ENCODE results near the gene STK10. TPM values are rescaled to one million over a fixed set of nuclear protein-coding genes. Genes with fewer than 3 reads are reported as not detected.

The STK10 gene
- total and polyA plus RNA-seq, 2 donors from 2014 or later, result 7.2 to 42.8 TPM

DNA sequence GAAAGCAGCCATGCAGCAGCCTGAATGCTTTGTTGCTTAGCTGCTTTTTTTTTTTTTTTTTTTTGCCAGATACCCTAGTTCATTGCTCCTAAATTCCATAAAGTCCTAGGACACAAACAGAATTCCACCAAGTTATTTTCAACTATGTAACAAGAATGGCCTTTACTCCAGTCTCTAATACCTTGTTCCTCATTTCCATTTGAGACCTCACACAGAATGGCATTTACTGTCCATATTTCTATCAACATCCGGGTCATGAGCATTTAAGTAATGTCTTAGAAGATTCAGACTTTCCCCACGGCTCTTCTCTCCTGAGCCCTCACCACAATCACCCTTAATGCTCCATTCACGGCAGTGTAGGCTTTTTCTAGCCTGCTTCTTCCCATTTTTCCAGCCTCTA lies 149.9 kb downstream of the STK10 start:
- H3K27ac ChIP-seq (ENCODE audit: low read depth in 2 of 2, low read length in 2 of 2), result no peak overlapping the region
- TF ChIP-seq, protein P1, sequence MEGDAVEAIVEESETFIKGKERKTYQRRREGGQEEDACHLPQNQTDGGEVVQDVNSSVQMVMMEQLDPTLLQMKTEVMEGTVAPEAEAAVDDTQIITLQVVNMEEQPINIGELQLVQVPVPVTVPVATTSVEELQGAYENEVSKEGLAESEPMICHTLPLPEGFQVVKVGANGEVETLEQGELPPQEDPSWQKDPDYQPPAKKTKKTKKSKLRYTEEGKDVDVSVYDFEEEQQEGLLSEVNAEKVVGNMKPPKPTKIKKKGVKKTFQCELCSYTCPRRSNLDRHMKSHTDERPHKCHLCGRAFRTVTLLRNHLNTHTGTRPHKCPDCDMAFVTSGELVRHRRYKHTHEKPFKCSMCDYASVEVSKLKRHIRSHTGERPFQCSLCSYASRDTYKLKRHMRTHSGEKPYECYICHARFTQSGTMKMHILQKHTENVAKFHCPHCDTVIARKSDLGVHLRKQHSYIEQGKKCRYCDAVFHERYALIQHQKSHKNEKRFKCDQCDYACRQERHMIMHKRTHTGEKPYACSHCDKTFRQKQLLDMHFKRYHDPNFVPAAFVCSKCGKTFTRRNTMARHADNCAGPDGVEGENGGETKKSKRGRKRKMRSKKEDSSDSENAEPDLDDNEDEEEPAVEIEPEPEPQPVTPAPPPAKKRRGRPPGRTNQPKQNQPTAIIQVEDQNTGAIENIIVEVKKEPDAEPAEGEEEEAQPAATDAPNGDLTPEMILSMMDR (IDR thresholded peaks at IDR 0.05; ENCODE audit: borderline replicate concordance, extremely low read depth, insufficient read depth), result no peak
- no peaks in the 10 kb centered on the region for H3K36me3 ChIP-seq (ENCODE audit: control insufficient read depth in 2 of 3, insufficient read depth in 3 of 3, low read length in 3 of 3)
- H3K27me3 ChIP-seq (ENCODE audit: control insufficient read depth, insufficient read depth, low read length), result no peaks in the 10 kb centered on the region
- H3K9me3 ChIP-seq (ENCODE audit: control insufficient read depth in 2 of 3, insufficient read depth in 1 of 3, low read length in 3 of 3), result no peaks in the 10 kb centered on the region
- FAIRE-seq (no peak), DNase-seq (no peak)
- intact Hi-C loops (cut with DNase I), result loop anchor here (10.0 kb wide), 1 partner anchor 123 kb away; no protein-coding TSS in a partner anchor
- H3K4me1 ChIP-seq (ENCODE audit: control insufficient read depth in 2 of 3, insufficient read depth in 2 of 3, low read depth in 1 of 3, low read length in 3 of 3), result peaks cover 0 to 4% (median 0%) of the 10 kb centered on the region in 3 donors
- H3K9ac ChIP-seq (ENCODE audit: low read length in 3 of 3), result no peak overlapping the region
- H3K4me3 ChIP-seq (ENCODE audit: low read length in 3 of 3), result no peak overlapping the region

DNA sequence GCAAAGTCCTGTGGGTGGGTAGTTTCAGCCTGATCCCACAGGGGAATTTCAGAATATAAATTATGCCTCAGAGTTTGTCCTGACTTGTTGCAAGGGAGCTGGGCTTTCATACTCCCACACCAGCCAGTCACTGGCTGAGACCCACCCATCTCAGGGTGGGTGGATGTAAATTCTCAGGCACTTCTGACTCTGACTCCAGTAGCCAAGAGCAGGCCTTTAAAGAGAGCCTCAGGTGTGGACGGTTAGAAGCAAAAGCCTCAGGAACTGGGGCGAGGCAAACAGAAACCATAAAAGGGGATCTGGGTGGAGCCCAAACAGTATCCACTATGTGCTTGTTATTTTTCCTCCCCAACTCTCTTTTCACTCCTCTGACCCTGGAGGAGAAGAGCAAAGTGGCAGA lies 153.0 kb downstream of the STK10 start:
- H3K9ac ChIP-seq (ENCODE audit: low read length in 3 of 3), result no peak overlapping the region
- H3K27me3 ChIP-seq (ENCODE audit: control insufficient read depth, insufficient read depth, low read length), result no peaks in the 10 kb centered on the region
- no peak for FAIRE-seq
- peaks cover 0 to 2% (median 0%) of the 10 kb centered on the region in 3 donors for H3K4me1 ChIP-seq (ENCODE audit: control insufficient read depth in 2 of 3, insufficient read depth in 2 of 3, low read depth in 1 of 3, low read length in 3 of 3)
- TF ChIP-seq, protein P1 (IDR thresholded peaks at IDR 0.05; ENCODE audit: borderline replicate concordance, extremely low read depth, insufficient read depth), result no peak
- DNase-seq, result no peak
- H3K27ac ChIP-seq (ENCODE audit: low read depth in 2 of 2, low read length in 2 of 2), result no peak overlapping the region
- H3K4me3 ChIP-seq (ENCODE audit: low read length in 3 of 3), result no peak overlapping the region
- no peaks in the 10 kb centered on the region for H3K36me3 ChIP-seq (ENCODE audit: control insufficient read depth in 2 of 3, insufficient read depth in 3 of 3, low read length in 3 of 3)
- intact Hi-C loops (cut with DNase I), result loop anchor here (10.0 kb wide), 1 partner anchor 120 kb away; no protein-coding TSS in a partner anchor
- H3K9me3 ChIP-seq (ENCODE audit: control insufficient read depth in 2 of 3, insufficient read depth in 1 of 3, low read length in 3 of 3), result no peaks in the 10 kb centered on the region

DNA sequence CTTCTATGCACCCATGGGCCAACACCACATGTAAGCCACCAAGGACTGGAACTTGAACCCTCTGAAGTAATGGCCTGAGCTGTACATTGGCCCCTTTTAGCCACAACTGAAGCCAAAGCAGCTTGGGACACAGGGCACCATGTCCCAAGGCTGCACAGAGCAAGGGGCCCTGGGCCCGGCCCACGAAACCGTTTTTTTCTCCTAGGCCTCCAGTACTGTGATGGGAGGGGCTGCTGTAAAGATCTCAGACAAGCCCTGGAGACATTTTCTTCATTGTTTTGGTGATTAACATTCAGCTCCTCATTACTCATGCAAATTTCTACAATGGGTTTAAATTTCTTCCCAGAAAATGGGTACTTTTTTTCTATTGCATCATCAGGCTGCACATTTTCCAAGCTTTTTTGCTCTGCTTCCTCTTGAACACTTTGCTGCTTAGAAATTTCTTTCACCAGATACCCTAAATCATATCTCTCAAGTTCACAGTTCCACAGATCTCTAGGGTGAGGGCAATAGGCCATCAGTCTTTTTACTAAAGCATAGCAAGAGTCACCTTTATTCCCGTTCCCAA lies 156.0 kb downstream of the STK10 start:
- H3K9ac ChIP-seq (ENCODE audit: low read length in 3 of 3), result no peak overlapping the region
- H3K4me1 ChIP-seq (ENCODE audit: control insufficient read depth in 2 of 3, insufficient read depth in 2 of 3, low read depth in 1 of 3, low read length in 3 of 3), result no peaks in the 10 kb centered on the region
- no peaks in the 10 kb centered on the region for H3K36me3 ChIP-seq (ENCODE audit: control insufficient read depth in 2 of 3, insufficient read depth in 3 of 3, low read length in 3 of 3)
- intact Hi-C loops (cut with DNase I), result loop anchor here (10.0 kb wide), 1 partner anchor 117 kb away; no protein-coding TSS in a partner anchor
- H3K9me3 ChIP-seq (ENCODE audit: control insufficient read depth in 2 of 3, insufficient read depth in 1 of 3, low read length in 3 of 3), result no peaks in the 10 kb centered on the region
- H3K27ac ChIP-seq (ENCODE audit: low read depth in 2 of 2, low read length in 2 of 2), result no peak overlapping the region
- no peak for FAIRE-seq
- no peaks in the 10 kb centered on the region for H3K27me3 ChIP-seq (ENCODE audit: control insufficient read depth, insufficient read depth, low read length)
- DNase-seq, result no peak
- TF ChIP-seq, protein P1 (IDR thresholded peaks at IDR 0.05; ENCODE audit: borderline replicate concordance, extremely low read depth, insufficient read depth), result no peak
- H3K4me3 ChIP-seq (ENCODE audit: low read length in 3 of 3), result no peak overlapping the region
